GM18909 (cell line): ENCODE data around the gene ZNF524.
A peak's percentile ranks its signal among the peaks of the same experiment; 100 is the strongest.

Source experiments
- ATAC-seq: cut with Tn5 transposase; IDR thresholded peaks from one replicate; pipeline ENCODE4 v1.9.1; 2021; ENCODE audit warnings: mild to moderate bottlenecking; ENCODE audit not compliant: unreplicated experiment, poor library complexity

Gene ZNF524

DNA sequence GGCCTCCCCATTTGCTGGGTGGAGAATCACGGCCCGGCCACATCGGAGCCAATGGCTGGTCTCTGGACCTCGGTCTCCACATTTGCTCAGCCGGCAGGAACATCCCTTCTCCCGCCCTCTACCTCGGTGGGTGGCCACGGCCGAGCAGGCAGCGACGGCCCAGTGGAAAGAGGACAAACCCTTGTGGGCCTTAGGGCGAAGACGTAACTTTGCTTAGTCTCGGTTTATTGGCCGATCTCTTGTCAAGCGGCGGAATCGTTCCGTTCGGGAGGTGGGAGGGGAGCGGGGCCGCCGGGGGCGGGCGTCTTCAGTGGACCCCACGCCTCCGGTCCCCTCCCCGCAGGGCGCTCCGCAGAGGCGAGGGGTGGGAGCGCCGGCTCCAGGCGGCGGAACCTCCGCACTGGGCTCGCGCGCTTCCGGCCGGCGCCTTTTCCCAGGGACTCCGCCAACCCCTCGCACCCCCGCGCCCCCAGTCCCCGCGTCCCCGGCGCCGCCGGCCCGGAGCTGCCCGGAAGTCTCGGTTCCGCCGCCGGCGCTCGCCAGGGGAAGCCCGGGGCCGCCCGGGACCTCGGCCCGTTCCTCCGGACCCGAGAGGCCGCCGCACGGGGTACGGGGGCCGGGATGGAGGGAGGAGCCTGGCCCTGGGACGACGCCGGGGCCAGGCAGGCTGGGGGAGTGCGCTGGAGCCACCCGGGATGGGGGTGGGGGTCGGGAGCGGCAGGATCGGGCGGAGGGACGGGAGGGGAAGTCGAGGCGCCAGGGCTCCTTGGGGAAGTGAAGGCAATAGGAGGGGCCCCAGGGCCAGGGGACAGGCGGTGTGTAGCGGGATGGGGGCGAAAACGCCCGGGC is 40.7 kb downstream of the ZNF524 start, which contains the start of gene ZNF580:
ZNF580 (plus strand) TSS at position 426 of the 849 bp plus-strand sequence. CDS start 1,507 bp downstream, outside the sequence.
- ATAC-seq, result peak; percentile 39

GRCh38 chr19:55641426-55642152 is 41.5 kb downstream of the ZNF524 start:
- no peak for ATAC-seq

DNA sequence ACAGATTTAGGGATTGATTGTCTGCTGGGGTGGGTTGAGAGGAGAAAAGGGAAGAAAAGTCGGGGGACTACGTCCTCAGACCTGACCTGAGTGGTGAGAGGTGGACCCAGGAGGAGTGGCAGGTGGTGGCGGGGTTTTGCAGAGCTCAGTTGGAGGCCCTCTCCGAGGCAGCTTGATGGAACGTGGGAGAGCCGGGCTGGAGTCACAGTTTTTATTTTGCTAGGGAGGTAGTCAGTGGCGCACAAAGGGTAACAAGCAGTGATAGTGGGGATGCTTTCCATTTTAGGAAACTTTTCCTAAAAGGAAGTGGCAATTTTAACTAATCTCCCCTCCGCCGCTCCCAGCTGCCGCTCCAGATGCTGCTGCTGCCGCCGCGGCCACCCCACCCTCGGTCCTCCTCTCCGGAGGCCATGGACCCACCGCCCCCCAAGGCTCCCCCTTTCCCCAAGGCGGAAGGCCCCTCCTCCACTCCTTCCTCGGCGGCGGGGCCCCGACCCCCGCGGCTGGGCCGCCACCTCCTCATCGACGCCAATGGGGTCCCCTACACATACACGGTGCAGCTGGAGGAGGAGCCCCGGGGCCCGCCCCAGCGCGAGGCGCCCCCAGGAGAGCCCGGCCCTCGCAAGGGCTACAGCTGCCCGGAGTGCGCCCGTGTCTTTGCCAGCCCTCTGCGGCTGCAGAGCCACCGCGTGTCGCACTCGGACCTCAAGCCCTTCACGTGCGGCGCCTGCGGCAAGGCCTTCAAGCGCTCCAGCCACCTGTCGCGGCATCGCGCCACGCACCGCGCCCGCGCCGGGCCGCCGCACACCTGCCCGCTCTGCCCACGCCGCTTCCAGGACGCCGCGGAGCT is 42.3 kb downstream of the ZNF524 start:
- ATAC-seq, result no peak

GRCh38 chr19:55643003-55643886 is 43.2 kb downstream of the ZNF524 start, which contains the start of gene ZNF581:
TSS of gene ZNF581 (plus strand) at chr19:55643649. CDS start at chr19:55644572, 923 bp downstream.
- peak; percentile 40 for ATAC-seq

DNA sequence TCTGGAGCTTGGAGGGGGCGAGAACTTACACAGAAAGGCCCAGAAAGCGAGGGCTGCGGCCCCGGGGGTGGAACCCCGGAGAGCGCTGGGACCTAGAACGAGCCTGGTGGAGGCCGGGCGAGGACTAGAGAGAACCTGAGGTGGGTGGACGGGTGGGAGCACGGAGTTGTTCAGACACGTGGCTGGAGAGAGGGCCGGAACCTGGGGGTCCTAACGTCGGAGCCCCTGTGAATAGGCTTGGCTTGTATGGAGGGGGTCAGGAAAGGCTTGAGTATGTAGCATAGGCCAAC is 43.7 kb downstream of the ZNF524 start:
- no peak for ATAC-seq

DNA sequence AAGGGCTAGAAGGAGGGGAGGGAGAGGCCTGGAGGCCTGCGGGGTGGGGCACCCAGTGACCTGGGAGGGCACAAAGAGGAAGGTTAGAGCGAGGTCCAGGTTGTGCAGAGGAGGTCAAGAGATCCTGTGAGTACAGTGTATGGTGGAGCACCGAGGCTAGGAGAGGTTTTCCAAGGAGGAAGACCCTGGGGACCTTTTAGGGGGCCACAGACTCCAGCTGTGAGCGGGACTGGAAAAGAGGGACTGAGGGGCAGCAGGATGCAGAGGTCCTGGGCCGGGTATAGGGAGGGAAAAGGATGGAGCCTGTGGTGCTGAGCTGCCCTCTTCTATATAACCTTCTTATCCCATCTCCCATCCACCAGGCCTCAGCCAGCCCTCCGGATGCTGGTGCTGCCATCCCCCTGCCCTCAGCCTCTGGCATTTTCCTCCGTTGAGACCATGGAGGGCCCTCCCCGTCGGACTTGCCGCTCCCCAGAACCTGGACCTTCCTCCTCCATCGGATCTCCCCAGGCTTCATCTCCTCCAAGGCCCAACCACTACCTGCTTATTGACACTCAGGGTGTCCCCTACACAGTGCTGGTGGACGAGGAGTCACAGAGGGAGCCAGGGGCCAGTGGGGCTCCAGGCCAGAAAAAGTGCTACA is 44.2 kb downstream of the ZNF524 start:
- no peak for ATAC-seq

DNA sequence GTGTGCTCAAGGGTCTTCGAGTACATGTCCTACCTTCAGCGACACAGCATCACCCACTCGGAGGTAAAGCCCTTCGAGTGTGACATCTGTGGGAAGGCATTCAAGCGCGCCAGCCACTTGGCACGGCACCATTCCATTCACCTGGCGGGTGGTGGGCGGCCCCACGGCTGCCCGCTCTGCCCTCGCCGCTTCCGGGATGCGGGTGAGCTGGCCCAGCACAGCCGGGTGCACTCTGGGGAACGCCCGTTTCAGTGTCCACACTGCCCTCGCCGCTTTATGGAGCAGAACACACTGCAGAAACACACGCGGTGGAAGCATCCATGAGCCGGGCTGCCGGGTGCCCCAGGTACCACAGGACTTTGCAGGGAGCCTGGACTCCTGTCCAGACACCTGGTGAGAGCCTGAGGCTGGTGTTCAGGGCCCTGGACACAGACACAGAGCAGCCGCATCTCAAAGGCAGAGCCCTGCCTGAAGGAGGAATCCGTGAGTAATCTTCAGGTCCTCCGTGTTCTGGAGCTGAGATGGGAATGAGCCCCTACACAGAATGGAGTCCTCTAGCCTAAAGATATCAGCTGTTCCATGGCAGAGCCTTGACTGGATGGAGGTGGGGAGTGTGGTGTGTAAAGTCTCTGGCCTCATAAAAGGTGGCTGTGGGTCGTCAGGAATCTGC is 44.9 kb downstream of the ZNF524 start:
- ATAC-seq, result no peak

GRCh38 chr19:55645512-55645881 is 45.4 kb downstream of the ZNF524 start:
- ATAC-seq, result no peak

- no peak for ATAC-seq
Measured at GRCh38 chr19:55646889-55647731, 47.0 kb downstream of the ZNF524 start.

DNA sequence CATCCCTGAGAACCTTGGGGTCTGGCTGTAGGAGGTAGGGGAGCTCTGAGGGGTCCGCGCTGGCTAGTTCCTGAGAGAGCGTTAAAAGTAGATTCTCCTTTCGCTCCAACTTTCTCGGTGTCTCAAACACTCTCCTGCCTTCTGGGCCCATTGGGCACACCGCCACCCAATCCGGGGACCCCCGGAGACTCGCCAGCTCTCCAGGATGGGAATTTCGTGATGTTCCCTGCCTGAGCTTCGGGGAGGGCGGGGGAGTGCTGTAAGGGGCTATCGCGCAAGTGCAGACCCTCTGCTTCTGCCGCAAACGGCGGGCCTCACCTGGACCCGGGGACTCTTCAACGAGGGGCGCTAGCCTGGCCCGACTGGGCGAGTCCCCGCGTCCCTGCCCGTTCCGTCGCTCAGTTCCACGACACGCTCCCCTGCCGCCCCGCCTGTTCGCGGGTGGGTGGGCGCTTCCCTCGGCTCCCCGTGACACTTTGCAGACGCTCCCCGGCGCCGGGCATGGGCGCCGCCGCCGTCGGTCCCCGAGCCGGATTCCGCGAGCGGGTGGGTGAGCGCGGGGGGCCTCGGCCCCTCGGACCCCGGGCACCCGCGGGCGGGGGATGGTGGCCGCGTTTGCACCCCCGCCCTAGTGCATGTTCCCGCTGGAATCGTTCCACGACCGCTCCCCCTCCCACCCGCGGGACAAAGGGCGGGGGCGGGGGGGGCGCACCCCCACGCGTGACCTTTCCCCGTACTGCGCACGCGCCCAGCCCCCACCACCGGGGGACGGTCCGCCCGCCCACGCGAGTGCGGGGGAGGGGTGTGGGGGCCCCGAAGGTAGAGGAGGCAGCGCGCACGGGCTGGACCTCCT is 47.9 kb downstream of the ZNF524 start, which contains the start of gene CCDC106:
CCDC106 (plus strand) TSS at position 481 of the 853 bp plus-strand sequence. CDS start 835 bp downstream, outside the sequence.
- no peak for ATAC-seq

DNA sequence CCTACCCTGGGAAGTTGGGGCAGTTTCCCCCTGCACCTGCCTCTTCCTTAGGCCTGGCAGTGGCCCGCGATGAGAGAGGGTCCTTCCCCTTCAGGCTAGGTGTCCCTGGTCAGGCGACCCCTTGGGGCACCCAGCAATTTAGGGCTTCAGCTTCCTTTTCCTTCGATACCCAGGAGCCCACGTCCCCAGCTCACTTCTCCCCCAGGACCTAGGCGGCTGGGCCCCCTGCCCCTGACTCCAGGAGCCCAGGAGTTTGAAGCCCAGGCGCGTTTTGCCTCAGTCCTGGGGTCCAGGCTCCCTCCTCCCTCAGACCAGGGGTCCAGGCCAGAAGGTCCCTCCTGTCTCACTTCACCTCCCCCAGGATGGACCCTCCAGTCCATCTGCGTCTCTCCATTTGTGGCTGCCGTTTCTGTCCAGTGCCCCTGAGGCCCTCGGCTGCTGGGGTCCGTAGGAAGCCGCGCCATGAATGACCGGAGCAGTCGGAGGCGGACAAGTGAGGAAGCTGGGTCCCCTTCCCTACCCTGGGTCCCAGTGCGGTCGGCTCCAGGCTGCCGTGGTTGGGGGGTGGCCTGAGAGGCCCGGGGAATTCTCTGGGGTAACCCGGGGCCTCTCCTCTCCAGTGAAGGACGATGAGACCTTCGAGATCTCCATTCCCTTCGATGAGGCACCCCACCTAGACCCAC is 48.6 kb downstream of the ZNF524 start:
- ATAC-seq, result no peak

DNA sequence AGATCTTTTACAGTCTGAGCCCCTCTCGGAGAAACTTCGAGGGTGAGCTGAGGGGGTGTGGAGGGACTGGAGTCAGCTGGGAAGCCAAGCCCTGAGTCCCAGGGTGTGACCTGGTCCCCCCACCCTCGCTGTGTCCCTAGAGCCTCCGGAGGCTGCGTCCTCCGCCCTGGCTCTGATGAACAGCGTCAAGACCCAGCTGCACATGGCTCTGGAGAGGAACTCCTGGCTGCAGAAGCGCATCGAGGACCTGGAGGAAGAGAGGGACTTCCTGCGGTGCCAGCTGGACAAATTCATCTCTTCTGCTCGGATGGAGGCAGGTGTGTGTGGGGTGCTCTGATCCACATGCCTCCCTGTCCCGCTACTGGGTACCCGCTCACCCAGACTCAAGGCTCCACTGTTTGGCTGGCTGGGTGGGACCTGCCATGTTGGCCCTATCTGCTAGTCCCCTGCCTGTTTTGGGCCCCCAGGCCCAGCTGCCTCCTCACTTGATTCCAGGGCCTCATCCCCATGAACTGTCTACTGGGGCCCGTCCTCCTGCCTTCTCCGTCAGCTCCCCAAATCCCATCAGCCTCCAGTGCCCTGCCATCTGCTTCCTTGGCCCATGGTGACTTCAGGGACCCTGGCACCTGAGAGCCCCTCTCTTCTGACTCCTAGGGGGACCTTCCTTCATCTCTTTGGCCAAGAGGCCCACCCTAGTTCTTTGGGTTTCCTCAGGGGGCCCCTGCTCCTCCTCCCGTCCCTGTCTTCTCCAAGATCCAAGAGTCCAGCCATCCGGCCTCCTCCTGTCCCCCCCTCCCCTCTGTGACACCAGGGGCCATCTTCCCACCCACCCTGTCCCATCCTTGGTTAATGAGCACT is 49.4 kb downstream of the ZNF524 start:
- ATAC-seq, result no peak

DNA sequence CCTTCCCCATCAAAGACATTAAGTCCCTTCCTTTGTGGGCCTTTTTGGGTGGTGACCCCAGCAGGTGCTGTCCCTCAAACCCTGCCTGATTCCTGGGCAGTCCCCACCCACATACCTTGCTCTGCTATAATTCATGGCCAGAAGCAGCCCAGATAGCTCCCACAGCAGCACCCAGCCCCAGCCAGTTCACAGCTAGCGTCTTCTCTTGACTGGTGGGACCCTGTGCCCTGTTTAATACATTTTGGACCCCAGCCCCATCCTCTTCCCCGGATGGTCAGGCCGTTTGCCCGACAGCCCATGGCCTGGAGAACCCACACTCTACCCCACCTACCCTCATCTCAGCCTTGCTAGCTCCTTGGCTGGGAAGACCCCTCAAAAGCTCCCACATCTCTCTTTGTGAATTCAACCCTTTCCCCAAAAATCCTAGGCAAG is 50.1 kb downstream of the ZNF524 start:
- no peak for ATAC-seq

DNA sequence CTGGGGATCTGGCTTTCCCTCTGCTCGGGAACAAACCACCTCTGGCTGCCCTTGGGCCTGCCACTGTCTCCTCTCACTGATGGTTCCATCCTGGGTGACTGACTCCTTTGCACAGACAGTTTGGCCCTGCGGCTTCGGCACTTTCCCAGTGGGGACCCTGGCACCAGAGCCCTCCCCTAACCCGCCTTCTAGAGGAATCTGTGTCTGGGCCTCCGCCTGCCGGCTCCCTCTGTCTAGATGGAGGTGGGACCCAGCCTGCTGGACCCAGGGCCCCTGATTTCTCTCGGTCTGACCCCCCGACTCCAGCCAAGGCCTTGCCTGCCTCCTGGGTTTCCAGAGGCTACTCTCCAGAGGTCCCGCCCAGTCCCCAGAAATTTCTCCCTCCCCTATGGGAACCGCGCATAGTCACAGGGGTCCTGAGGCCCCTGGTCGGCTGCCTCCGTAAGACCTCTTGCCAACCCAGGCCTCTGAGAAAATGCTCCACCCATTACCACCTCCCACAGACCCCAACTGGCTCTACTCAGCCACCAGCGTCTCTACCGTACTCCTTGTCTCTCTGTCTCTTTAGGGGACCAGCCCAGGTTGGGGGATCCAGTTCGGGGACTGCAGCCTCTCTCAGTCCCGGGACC is 50.6 kb downstream of the ZNF524 start:
- ATAC-seq, result no peak

DNA sequence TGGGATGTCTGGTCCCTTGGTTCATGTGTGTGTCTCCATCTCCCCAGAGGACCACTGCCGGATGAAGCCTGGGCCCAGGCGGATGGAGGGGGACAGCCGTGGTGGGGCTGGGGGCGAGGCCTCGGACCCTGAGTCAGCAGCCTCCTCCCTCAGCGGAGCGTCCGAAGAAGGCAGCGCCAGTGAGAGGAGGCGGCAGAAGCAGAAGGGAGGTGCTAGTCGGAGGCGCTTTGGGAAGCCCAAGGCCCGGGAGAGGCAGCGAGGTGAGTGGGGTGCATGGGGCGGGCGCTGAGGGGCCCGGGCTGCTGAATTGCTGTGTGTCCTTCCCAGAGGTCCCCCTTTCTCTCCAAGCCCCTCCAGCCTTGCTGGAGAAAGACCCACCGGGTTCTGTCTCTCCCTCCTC is 51.1 kb downstream of the ZNF524 start:
- no peak for ATAC-seq
